Muscle layer of colon (tissue), 2 donors: ENCODE data around the gene WNT7A.

Experiments
- H3K27ac ChIP-seq: one replicate; pipeline ENCODE4 v1.7.0; 2013; ENCODE audit warnings: low read depth, mild to moderate bottlenecking, low read length, moderate library complexity
- H3K27me3 ChIP-seq, 2 donors: one replicate each; pipeline ENCODE4 v1.7.0; 2013; ENCODE audit warnings: low read length in 2 of 2, mild to moderate bottlenecking in 2 of 2; ENCODE audit not compliant: insufficient read depth in 2 of 2, control insufficient read depth in 1 of 2
- H3K36me3 ChIP-seq: one replicate; pipeline ENCODE4 v1.7.0; 2013; ENCODE audit warnings: mild to moderate bottlenecking, low read length; ENCODE audit not compliant: insufficient read depth
- H3K4me1 ChIP-seq: one replicate; pipeline ENCODE4 v1.7.0; 2013; ENCODE audit warnings: mild to moderate bottlenecking, low read length; ENCODE audit not compliant: insufficient read depth
- H3K4me3 ChIP-seq, 2 donors: one replicate each; pipeline ENCODE4 v1.7.0; 2013; ENCODE audit warnings: low read length in 2 of 2, low read depth in 1 of 2, mild to moderate bottlenecking in 1 of 2, moderate library complexity in 1 of 2
- H3K9ac ChIP-seq: one replicate; pipeline ENCODE4 v1.7.0; 2013; ENCODE audit warnings: low read length
- H3K9me3 ChIP-seq: one replicate; pipeline ENCODE4 v1.7.0; 2013; ENCODE audit warnings: mild to moderate bottlenecking, low read length
- donor health status: abdominal sarcoma.
- donor health status: Adenocarcinoma of cecum.

Gene WNT7A

DNA sequence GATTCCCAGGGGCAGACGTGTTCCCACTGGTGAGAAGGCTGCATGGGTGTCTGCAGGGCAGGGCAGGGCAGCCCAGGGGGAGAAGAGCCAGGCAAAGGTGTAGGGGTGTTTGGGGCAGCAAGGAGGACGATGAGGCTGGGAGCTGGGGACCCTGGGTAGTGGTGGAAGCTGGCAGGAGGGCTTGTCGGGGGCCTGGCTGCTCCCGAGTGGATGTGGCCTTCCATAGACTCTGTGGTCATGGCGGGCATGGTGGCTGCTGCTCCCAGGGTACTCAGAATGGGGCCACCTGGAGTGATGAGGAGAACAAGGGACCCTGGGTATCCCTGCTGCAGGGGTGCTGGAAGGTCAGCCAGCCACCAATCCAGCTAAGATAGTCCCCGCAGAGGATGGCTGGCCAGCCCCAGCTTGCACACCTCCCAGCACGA, 107.5 kb downstream of the WNT7A start:
- Histone ChIP-seq H3K9me3 (no peaks in the 10 kb centered on the region), H3K27ac (no peak overlapping the region), H3K36me3 (no peaks in the 10 kb centered on the region), H3K9ac (no peak overlapping the region), H3K27me3 (no peaks in the 10 kb centered on the region), H3K4me1 (no peaks in the 10 kb centered on the region), H3K4me3 (no peak overlapping the region)

- Histone ChIP-seq H3K9me3 (no peaks in the 10 kb centered on the region), H3K36me3 (no peaks in the 10 kb centered on the region), H3K9ac (no peak overlapping the region), H3K4me3 (no peak overlapping the region), H3K4me1 (no peaks in the 10 kb centered on the region), H3K27me3 (no peaks in the 10 kb centered on the region), H3K27ac (no peak overlapping the region)
Measured at GRCh38 chr3:13771496-13771895, 108.4 kb downstream of the WNT7A start.

- H3K4me3 ChIP-seq: no peak overlapping the region
- no peaks in the 10 kb centered on the region for H3K36me3 ChIP-seq
- no peaks in the 10 kb centered on the region for H3K4me1 ChIP-seq
- H3K9me3 ChIP-seq: no peaks in the 10 kb centered on the region
- no peak overlapping the region for H3K9ac ChIP-seq
- H3K27ac ChIP-seq: no peak overlapping the region
- no peaks in the 10 kb centered on the region for H3K27me3 ChIP-seq
Measured at GRCh38 chr3:13770170-13771169, 109.4 kb downstream of the WNT7A start.

GRCh38 chr3:13769422-13769821, 110.4 kb downstream of the WNT7A start:
- no peaks in the 10 kb centered on the region for H3K36me3 ChIP-seq
- H3K9me3 ChIP-seq: no peaks in the 10 kb centered on the region
- no peaks in the 10 kb centered on the region for H3K4me1 ChIP-seq
- H3K9ac ChIP-seq: no peak overlapping the region
- no peaks in the 10 kb centered on the region for H3K27me3 ChIP-seq
- no peak overlapping the region for H3K4me3 ChIP-seq
- H3K27ac ChIP-seq: no peak overlapping the region

DNA sequence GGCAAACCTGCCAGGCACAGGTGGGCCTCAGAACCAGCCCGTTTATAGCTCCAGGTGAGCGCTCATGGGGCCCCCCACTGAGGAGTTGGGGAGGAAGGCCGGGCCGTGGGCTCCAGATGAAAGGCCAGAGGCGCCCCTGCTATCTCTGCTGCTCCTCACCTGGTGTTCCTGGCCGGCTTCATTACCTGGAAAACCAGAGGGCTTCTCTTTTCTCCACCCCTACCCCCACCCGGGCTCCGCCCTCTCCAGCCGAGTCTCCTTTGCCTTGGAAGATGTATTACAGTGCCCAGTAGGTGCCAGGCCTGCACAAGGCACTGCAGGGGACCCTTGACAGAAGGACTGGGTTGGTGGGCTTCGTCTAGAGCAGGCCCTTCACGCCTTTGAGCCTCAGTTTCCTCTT, 111.4 kb downstream of the WNT7A start:
- H3K9me3 ChIP-seq: no peaks in the 10 kb centered on the region
- no peak overlapping the region for H3K9ac ChIP-seq
- no peak overlapping the region for H3K4me3 ChIP-seq
- no peaks in the 10 kb centered on the region for H3K4me1 ChIP-seq
- no peaks in the 10 kb centered on the region for H3K36me3 ChIP-seq
- no peak overlapping the region for H3K27ac ChIP-seq
- no peaks in the 10 kb centered on the region for H3K27me3 ChIP-seq

DNA sequence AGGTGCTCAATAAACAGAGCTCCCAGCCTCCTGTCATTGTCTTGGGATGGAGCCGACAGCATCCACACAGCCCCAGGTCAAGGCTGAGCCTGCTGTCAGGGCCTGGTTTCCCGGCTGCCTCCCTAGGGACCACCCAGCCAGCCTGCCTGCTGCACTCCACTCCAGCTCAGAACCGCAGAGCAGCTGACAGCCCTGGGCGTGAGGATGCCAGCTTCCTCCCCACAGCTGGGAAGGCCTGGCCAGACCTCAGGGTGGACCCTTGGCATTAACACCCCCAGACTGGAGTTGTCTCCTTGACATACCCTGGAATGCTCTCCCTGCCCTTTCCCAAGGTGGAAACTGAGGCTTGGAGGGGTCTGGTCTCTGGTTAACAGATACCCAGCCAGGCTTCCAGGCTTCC, 112.0 kb downstream of the WNT7A start:
- no peak overlapping the region for H3K9ac ChIP-seq
- H3K27ac ChIP-seq: no peak overlapping the region
- H3K4me1 ChIP-seq: no peaks in the 10 kb centered on the region
- H3K36me3 ChIP-seq: no peaks in the 10 kb centered on the region
- no peak overlapping the region for H3K4me3 ChIP-seq
- H3K27me3 ChIP-seq: no peaks in the 10 kb centered on the region
- H3K9me3 ChIP-seq: no peaks in the 10 kb centered on the region

DNA sequence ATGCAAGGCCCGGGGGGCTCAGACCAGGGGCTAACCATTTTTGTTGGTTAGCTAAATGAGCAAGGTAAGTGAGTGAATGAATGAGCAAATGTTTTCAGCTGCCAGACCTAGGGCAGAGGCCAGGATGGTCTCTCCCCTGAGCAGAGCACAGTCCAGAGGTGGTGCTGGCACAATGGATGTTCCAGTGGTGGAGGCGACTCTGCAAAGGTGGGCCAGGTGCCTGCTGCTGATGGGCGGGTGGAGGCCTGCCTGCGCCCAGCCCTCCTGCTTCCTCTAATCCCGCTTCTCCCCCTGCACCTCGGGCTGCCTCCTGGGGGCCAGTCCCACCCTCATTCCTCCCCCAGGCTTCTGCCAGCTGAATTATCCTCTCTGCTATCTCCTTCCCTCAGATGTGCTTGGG, 112.8 kb downstream of the WNT7A start:
- H3K4me1 ChIP-seq: no peaks in the 10 kb centered on the region
- H3K9me3 ChIP-seq: no peaks in the 10 kb centered on the region
- H3K4me3 ChIP-seq: no peak overlapping the region
- no peak overlapping the region for H3K9ac ChIP-seq
- no peak overlapping the region for H3K27ac ChIP-seq
- no peaks in the 10 kb centered on the region for H3K27me3 ChIP-seq
- no peaks in the 10 kb centered on the region for H3K36me3 ChIP-seq
